ENCODE measurements around the gene MRPL51. TPM values are rescaled to one million over a fixed set of nuclear protein-coding genes. Genes with fewer than 3 reads are reported as not detected.

Gene MRPL51
- total and polyA plus RNA-seq, 2 experiments from 2014 or later = 93.9 to 463 TPM

DNA sequence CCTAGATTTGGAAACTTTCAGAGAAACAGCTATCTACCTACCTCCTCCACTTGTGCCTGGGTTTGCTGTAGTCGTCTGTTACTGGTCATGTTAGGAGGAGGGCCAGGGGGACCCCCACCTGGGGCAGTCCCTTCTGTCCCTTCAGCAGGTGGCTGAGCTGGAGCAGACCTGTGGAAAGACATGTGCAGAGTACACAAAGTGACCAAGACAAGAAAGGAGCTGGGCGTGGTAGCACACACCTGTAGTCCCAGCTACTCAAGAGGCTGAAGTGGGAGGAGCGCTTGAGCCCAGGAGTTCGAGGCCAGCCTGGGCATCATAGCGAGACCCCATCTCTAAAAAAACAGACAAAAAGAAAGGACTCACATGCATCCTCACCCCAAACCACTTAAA, 26.9 kb downstream of the MRPL51 start:
- no peak overlapping the region for H3K4me3 Mint-ChIP-seq
- no peak overlapping the region for H2AFZ ChIP-seq
- no peaks in the 10 kb centered on the region for H3K9me3 Mint-ChIP-seq
- no peak overlapping the region for H3K4me3 ChIP-seq
- peaks cover 12% of the 10 kb centered on the region for H3K36me3 ChIP-seq (ENCODE audit: insufficient read depth)
- H3K4me1 ChIP-seq (ENCODE audit: insufficient read depth) = peaks cover 11% of the 10 kb centered on the region
- peaks cover 8% of the 10 kb centered on the region for H4K20me1 ChIP-seq (replicated peaks; ENCODE audit: insufficient read depth)
- peaks cover 13% of the 10 kb centered on the region for H3K4me1 Mint-ChIP-seq
- H3F3A ChIP-seq (replicated peaks; ENCODE audit: low read depth) = peaks cover 7% of the 10 kb centered on the region
- H3K4me2 ChIP-seq = no peak overlapping the region
- no peak overlapping the region for H3K27ac Mint-ChIP-seq
- TF ChIP-seq JUNB (IDR thresholded peaks at IDR 0.05; ENCODE audit: unreplicated experiment) (no peak), CTCF (conservative IDR thresholded peaks at IDR 0.05; ENCODE audit: low read depth in 2 of 2) (no peak), CREB1 (CRISPR knock-in tag; IDR thresholded peaks at IDR 0.05; ENCODE audit: low read depth) (no peak)
- TF ChIP-seq, protein P1, sequence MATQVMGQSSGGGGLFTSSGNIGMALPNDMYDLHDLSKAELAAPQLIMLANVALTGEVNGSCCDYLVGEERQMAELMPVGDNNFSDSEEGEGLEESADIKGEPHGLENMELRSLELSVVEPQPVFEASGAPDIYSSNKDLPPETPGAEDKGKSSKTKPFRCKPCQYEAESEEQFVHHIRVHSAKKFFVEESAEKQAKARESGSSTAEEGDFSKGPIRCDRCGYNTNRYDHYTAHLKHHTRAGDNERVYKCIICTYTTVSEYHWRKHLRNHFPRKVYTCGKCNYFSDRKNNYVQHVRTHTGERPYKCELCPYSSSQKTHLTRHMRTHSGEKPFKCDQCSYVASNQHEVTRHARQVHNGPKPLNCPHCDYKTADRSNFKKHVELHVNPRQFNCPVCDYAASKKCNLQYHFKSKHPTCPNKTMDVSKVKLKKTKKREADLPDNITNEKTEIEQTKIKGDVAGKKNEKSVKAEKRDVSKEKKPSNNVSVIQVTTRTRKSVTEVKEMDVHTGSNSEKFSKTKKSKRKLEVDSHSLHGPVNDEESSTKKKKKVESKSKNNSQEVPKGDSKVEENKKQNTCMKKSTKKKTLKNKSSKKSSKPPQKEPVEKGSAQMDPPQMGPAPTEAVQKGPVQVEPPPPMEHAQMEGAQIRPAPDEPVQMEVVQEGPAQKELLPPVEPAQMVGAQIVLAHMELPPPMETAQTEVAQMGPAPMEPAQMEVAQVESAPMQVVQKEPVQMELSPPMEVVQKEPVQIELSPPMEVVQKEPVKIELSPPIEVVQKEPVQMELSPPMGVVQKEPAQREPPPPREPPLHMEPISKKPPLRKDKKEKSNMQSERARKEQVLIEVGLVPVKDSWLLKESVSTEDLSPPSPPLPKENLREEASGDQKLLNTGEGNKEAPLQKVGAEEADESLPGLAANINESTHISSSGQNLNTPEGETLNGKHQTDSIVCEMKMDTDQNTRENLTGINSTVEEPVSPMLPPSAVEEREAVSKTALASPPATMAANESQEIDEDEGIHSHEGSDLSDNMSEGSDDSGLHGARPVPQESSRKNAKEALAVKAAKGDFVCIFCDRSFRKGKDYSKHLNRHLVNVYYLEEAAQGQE (IDR thresholded peaks at IDR 0.05; ENCODE audit: unreplicated experiment) = no peak
- H3K27me3 Mint-ChIP-seq (ENCODE audit: insufficient read depth, low read depth, poor library complexity) = peaks cover 13% of the 10 kb centered on the region
- H3K27me3 ChIP-seq (ENCODE audit: insufficient read depth) = no peaks in the 10 kb centered on the region
- peaks cover 22% of the 10 kb centered on the region for H3K79me2 ChIP-seq (replicated peaks; ENCODE audit: insufficient read depth)
- ATAC-seq (no peak), DNase-seq (ENCODE audit: low spot score) (no peak)
- no peak overlapping the region for H3K27ac ChIP-seq (ENCODE audit: low read depth)
- H3K9me2 ChIP-seq (ENCODE audit: insufficient read depth) = no peaks in the 10 kb centered on the region
- H3K36me3 Mint-ChIP-seq (ENCODE audit: low read depth) = peaks cover 54% of the 10 kb centered on the region

GRCh38 chr12:6465467-6466183, 27.4 kb downstream of the MRPL51 start:
- Histone ChIP-seq H3K4me1 (ENCODE audit: insufficient read depth) (peaks cover 10% of the 10 kb centered on the region), H3K27me3 (ENCODE audit: insufficient read depth) (no peaks in the 10 kb centered on the region), H3K4me3 (no peak overlapping the region), H3K4me2 (no peak overlapping the region), H3K9me2 (ENCODE audit: insufficient read depth) (no peaks in the 10 kb centered on the region), H3K79me2 (replicated peaks; ENCODE audit: insufficient read depth) (peaks cover 22% of the 10 kb centered on the region), H3F3A (replicated peaks; ENCODE audit: low read depth) (0 out of 2 replicates have a peak, but pooled peaks cover 4% of the 10 kb centered on the region), H2AFZ (no peak overlapping the region), H4K20me1 (replicated peaks; ENCODE audit: insufficient read depth) (peaks cover 8% of the 10 kb centered on the region), H3K27ac (ENCODE audit: low read depth) (no peak overlapping the region), H3K36me3 (ENCODE audit: insufficient read depth) (peaks cover 12% of the 10 kb centered on the region)
- Mint-ChIP-seq H3K36me3 (ENCODE audit: low read depth) (peaks cover 59% of the 10 kb centered on the region), H3K27ac (no peak overlapping the region), H3K9me3 (no peaks in the 10 kb centered on the region), H3K4me3 (no peak overlapping the region), H3K4me1 (peaks cover 11% of the 10 kb centered on the region), H3K27me3 (ENCODE audit: insufficient read depth, low read depth, poor library complexity) (peaks cover 16% of the 10 kb centered on the region)
- peak; percentile 92 for DNase-seq (ENCODE audit: low spot score)
- ATAC-seq = peak; percentile 56
- TF ChIP-seq JUNB (IDR thresholded peaks at IDR 0.05; ENCODE audit: unreplicated experiment) (no peak), CTCF (conservative IDR thresholded peaks at IDR 0.05; ENCODE audit: low read depth in 2 of 2) (peak; percentile 88 to 91)
- TF ChIP-seq, protein P2, sequence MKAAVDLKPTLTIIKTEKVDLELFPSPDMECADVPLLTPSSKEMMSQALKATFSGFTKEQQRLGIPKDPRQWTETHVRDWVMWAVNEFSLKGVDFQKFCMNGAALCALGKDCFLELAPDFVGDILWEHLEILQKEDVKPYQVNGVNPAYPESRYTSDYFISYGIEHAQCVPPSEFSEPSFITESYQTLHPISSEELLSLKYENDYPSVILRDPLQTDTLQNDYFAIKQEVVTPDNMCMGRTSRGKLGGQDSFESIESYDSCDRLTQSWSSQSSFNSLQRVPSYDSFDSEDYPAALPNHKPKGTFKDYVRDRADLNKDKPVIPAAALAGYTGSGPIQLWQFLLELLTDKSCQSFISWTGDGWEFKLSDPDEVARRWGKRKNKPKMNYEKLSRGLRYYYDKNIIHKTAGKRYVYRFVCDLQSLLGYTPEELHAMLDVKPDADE (IDR thresholded peaks at IDR 0.05) = no peak
